Mesothelial cell of epicardium (in vitro differentiated cells): ENCODE results near the gene SIPA1L3. TPM values are rescaled to one million over a fixed set of nuclear protein-coding genes. Genes with fewer than 3 reads are reported as not detected.

Source experiments
- DNase-seq, 2 experiments: peaks; one replicate each; pipeline ENCODE4 v3.0.0; 2021; ENCODE audit warnings: low spot score in 2 of 2; ENCODE audit not compliant: unreplicated experiment in 2 of 2
- H3K27ac Mint-ChIP-seq: 2 replicates; pipeline ENCODE4 v1.8.0; 2021; ENCODE audit warnings: mixed read lengths
- H3K27me3 Mint-ChIP-seq: 2 replicates; pipeline ENCODE4 v1.8.0; 2021; ENCODE audit warnings: low read depth, mixed read lengths
- H3K36me3 Mint-ChIP-seq: 2 replicates; pipeline ENCODE4 v1.8.0; 2021; ENCODE audit warnings: mixed read lengths
- H3K4me1 Mint-ChIP-seq: 2 replicates; pipeline ENCODE4 v1.8.0; 2021; ENCODE audit warnings: mixed read lengths
- H3K4me3 Mint-ChIP-seq: 2 replicates; pipeline ENCODE4 v1.8.0; 2021; ENCODE audit warnings: mild to moderate bottlenecking, moderate library complexity, mixed read lengths
- H3K9me3 Mint-ChIP-seq: 2 replicates; pipeline ENCODE4 v1.8.0; 2021; ENCODE audit warnings: mixed read lengths
- CTCF ChIP-seq: fragments of 200-600 bp; sonication (generic); IDR thresholded peaks from one replicate; pipeline ENCODE4 v1.5.0; 2021; ENCODE audit warnings: antibody characterized with exemption; ENCODE audit not compliant: unreplicated experiment
- total RNA-seq: library from RNA; stranded (reverse); gene quantifications from 3 replicates; pipeline ENCODE4 v1.2.1, GENCODE V29; 2021

SIPA1L3 gene
- total RNA-seq, 1 donor from 2014 or later = 58.2 TPM

- Mint-ChIP-seq H3K27me3 (peaks cover 27% of the 10 kb centered on the region), H3K9me3 (no peaks in the 10 kb centered on the region), H3K27ac (no peak overlapping the region), H3K4me1 (no peaks in the 10 kb centered on the region), H3K36me3 (no peaks in the 10 kb centered on the region), H3K4me3 (no peak overlapping the region)
- DNase-seq = no peak
- TF ChIP-seq CTCF = no peak
Measured at GRCh38 chr19:37893845-37894575, 13.0 kb upstream of the SIPA1L3 start.

GRCh38 chr19:37896180-37896579 is 10.8 kb upstream of the SIPA1L3 start:
- Mint-ChIP-seq H3K27me3 (peaks cover 26% of the 10 kb centered on the region), H3K36me3 (no peaks in the 10 kb centered on the region), H3K4me3 (no peak overlapping the region), H3K9me3 (no peaks in the 10 kb centered on the region), H3K4me1 (no peaks in the 10 kb centered on the region), H3K27ac (no peak overlapping the region)
- DNase-seq = no peak
- TF ChIP-seq CTCF = no peak

- TF ChIP-seq CTCF = no peak
- Mint-ChIP-seq H3K27me3 (peaks cover 7% of the 10 kb centered on the region), H3K4me3 (no peak overlapping the region), H3K27ac (no peak overlapping the region), H3K36me3 (no peaks in the 10 kb centered on the region), H3K4me1 (no peaks in the 10 kb centered on the region), H3K9me3 (no peaks in the 10 kb centered on the region)
- no peak for DNase-seq
Measured at GRCh38 chr19:37899453-37899852, 7.6 kb upstream of the SIPA1L3 start.

- H3K4me3 Mint-ChIP-seq = no peak overlapping the region
- peaks cover 7% of the 10 kb centered on the region for H3K27me3 Mint-ChIP-seq
- H3K36me3 Mint-ChIP-seq = no peaks in the 10 kb centered on the region
- H3K4me1 Mint-ChIP-seq = no peaks in the 10 kb centered on the region
- no peak for DNase-seq
- H3K27ac Mint-ChIP-seq = no peak overlapping the region
- no peak for TF ChIP-seq CTCF
- no peaks in the 10 kb centered on the region for H3K9me3 Mint-ChIP-seq
Measured at GRCh38 chr19:37899966-37900365, 7.0 kb upstream of the SIPA1L3 start.

GRCh38 chr19:37902668-37903067 is 4.3 kb upstream of the SIPA1L3 start:
- Mint-ChIP-seq H3K4me3 (no peak overlapping the region), H3K27ac (peak overlapping the region; percentile 43), H3K9me3 (no peaks in the 10 kb centered on the region), H3K36me3 (no peaks in the 10 kb centered on the region), H3K27me3 (no peaks in the 10 kb centered on the region), H3K4me1 (peaks cover 8% of the 10 kb centered on the region)
- TF ChIP-seq CTCF = peak; percentile 85
- peak; percentile 73 to 83 for DNase-seq

- Mint-ChIP-seq H3K9me3 (no peaks in the 10 kb centered on the region), H3K27me3 (no peaks in the 10 kb centered on the region), H3K4me1 (peaks cover 11% of the 10 kb centered on the region), H3K27ac (no peak overlapping the region), H3K36me3 (no peaks in the 10 kb centered on the region), H3K4me3 (no peak overlapping the region)
- no peak for DNase-seq
- no peak for TF ChIP-seq CTCF
Measured at GRCh38 chr19:37903096-37903495, 3.9 kb upstream of the SIPA1L3 start.
